ENCODE data around the gene SVOPL. TPM values are rescaled to one million over a fixed set of nuclear protein-coding genes. Genes with fewer than 3 reads are reported as not detected.

The SVOPL gene
- total and polyA plus RNA-seq, 4 donors, result 0.33 TPM; not detected in 3

- H3K27me3 ChIP-seq (ENCODE audit: control insufficient read depth in 4 of 4, insufficient read depth in 4 of 4, low read length in 3 of 4), result no peaks in the 10 kb centered on the region
- no peaks in the 10 kb centered on the region for H3K36me3 ChIP-seq (ENCODE audit: control insufficient read depth in 4 of 4, insufficient read depth in 3 of 4, low read depth in 1 of 4, low read length in 3 of 4)
- no peaks in the 10 kb centered on the region for H3K4me1 ChIP-seq (ENCODE audit: control insufficient read depth in 4 of 4, insufficient read depth in 4 of 4, low read length in 3 of 4)
- H3K27ac ChIP-seq (ENCODE audit: low read depth in 1 of 2, low read length in 2 of 2), result no peak overlapping the region
- DNase-seq (ENCODE audit: low spot score), result no peak
- H3K9me3 ChIP-seq (ENCODE audit: control insufficient read depth in 4 of 4, low read length in 3 of 4), result peaks cover 0 to 2% (median under 1%) of the 10 kb centered on the region in 4 donors
- 96% methylated on average over 2 of the region's 2 CpGs for WGBS
- TF ChIP-seq EGR1 (IDR thresholded peaks at IDR 0.05; ENCODE audit: low read depth in 2 of 2) (no peak), MAX (IDR thresholded peaks at IDR 0.05) (no peak), ATF3 (IDR thresholded peaks at IDR 0.05) (no peak), REST (IDR thresholded peaks at IDR 0.05) (no peak), FOXA1 (IDR thresholded peaks at IDR 0.05) (no peak), HNF4A (conservative IDR thresholded peaks at IDR 0.05) (no peak), HNF4G (IDR thresholded peaks at IDR 0.05) (no peak), TAF1 (conservative IDR thresholded peaks at IDR 0.05) (no peak), YY1 (IDR thresholded peaks at IDR 0.05) (no peak), RAD21 (IDR thresholded peaks at IDR 0.05) (no peak), SP1 (IDR thresholded peaks at IDR 0.05) (no peak), RXRA (IDR thresholded peaks at IDR 0.05) (no peak), JUND (IDR thresholded peaks at IDR 0.05) (no peak), NR2F2 (IDR thresholded peaks at IDR 0.05) (no peak), FOXA2 (IDR thresholded peaks at IDR 0.05) (no peak), CTCF (IDR thresholded peaks at IDR 0.05; ENCODE audit: low read depth, low read length, missing input control) (no peak), ZBTB33 (IDR thresholded peaks at IDR 0.05) (no peak), GABPA (IDR thresholded peaks at IDR 0.05 in 1 of 2, conservative IDR thresholded peaks at IDR 0.05 in 1 of 2) (no peak)
- H3K4me3 ChIP-seq (ENCODE audit: low read depth in 1 of 3, low read length in 3 of 3), result no peak overlapping the region
- H3K9ac ChIP-seq (ENCODE audit: low read depth in 1 of 2, low read length in 2 of 2), result no peak overlapping the region
These were observed 44.2 kb downstream of the SVOPL start for GRCh38 chr7:138656952-138657351.

Data from liver (tissue), 9 donors.